K562 (cell line): Measurements from ENCODE around the gene ATP5MK. TPM values are rescaled to one million over a fixed set of nuclear protein-coding genes. Genes with fewer than 3 reads are reported as not detected.

ENCODE experiments used
- ATAC-seq: fragments of 200-7000 bp; cut with Tn5 transposase; 3 replicates; pipeline ENCODE4 v1.9.1; 2020; ENCODE audit warnings: moderate library complexity
- BruUV-seq: library from RNA; stranded (reverse); fragments of 400-500 nt; replicated peaks from 2 replicates; lab custom pipeline; 2021; lab: Mats Ljungman, UMichigan
- CTCF ChIA-PET: fragments of 300-600 bp; formaldehyde crosslinking; extraction: SDS; loops from one replicate; lab custom pipeline; 2021; ENCODE audit warnings: low intra/inter-chr PET ratio; lab: Yijun Ruan, JAX
- POLR2A ChIA-PET: fragments of 300-600, 350-650 bp; sonication (Branson Sonifier 250); formaldehyde crosslinking; extraction: SDS; loops from one replicate; lab custom pipeline; 2021; ENCODE audit warnings: antibody characterized with exemption, inconsistent platforms; lab: Yijun Ruan, JAX
- DNase-seq, 4 experiments: peaks; one replicate each; pipeline versions ENCODE4 v3.0.0 to v3.0.0-alpha.2; 2011 to 2018; ENCODE audit warnings: low spot score in 3 of 4, mixed read lengths in 3 of 4; ENCODE audit errors: extremely low read depth in 1 of 4
- FAIRE-seq: peaks from 2 replicates; lab custom pipeline; 2011; peaks lifted over from hg19 to GRCh38; lab: Jason Lieb, UNC
- H2AFZ ChIP-seq: 2 replicates; pipeline ENCODE4 v1.6.0; 2011; ENCODE audit warnings: low read depth, low read length, control low read depth, inconsistent platforms
- H3K27ac ChIP-seq: fragments of 200-600 bp; 3 replicates; pipeline ENCODE4 v1.8.0; 2011; ENCODE audit warnings: low read depth, mild to moderate bottlenecking, control low read depth, inconsistent platforms, low read length, moderate library complexity, mixed read lengths; ENCODE audit errors: extremely low read depth
- H3K27me3 ChIP-seq, 2 experiments: fragments of 300-600 bp in 1 of 2; 2 replicates in 1 of 2; 3 replicates in 1 of 2; pipeline versions ENCODE4 v1.6.0 to v1.8.0; 2011; ENCODE audit warnings: inconsistent platforms in 2 of 2, low read length in 2 of 2, mild to moderate bottlenecking in 1 of 2, mixed read lengths in 1 of 2, moderate library complexity in 1 of 2; ENCODE audit not compliant: control insufficient read depth in 2 of 2, insufficient read depth in 2 of 2
- H3K36me3 ChIP-seq: fragments of 300-600 bp; 3 replicates; pipeline ENCODE4 v1.8.0; 2011; ENCODE audit warnings: mild to moderate bottlenecking, low read length, inconsistent platforms; ENCODE audit not compliant: control insufficient read depth, insufficient read depth
- H3K4me1 ChIP-seq, 2 experiments: fragments of 200-600 bp in 1 of 2; replicated peaks in 1 of 2; 2 replicates in 1 of 2; 3 replicates in 1 of 2; pipeline versions ENCODE4 v1.5.1 to v1.8.0; 2011; ENCODE audit warnings: inconsistent platforms in 2 of 2, low read length in 2 of 2, mild to moderate bottlenecking in 1 of 2, mixed read lengths in 1 of 2, moderate library complexity in 1 of 2; ENCODE audit not compliant: control insufficient read depth in 2 of 2, insufficient read depth in 2 of 2
- H3K4me2 ChIP-seq: 2 replicates; pipeline ENCODE4 v1.6.1; 2011; ENCODE audit warnings: low read length, control low read depth, inconsistent platforms, mixed read lengths; ENCODE audit not compliant: insufficient read depth
- H3K4me3 ChIP-seq: fragments of 200-600 bp; sonication (generic), shearing (Covaris generic); 2 replicates; pipeline ENCODE4 v1.5.1; 2016; ENCODE audit warnings: control low read depth, inconsistent platforms
- H3K79me2 ChIP-seq: fragments of 200-600 bp; 3 replicates; pipeline ENCODE4 v1.8.0; 2011; ENCODE audit warnings: low read length, inconsistent platforms; ENCODE audit not compliant: control insufficient read depth, insufficient read depth
- H3K9ac ChIP-seq, 2 experiments: 2 replicates each; pipeline versions ENCODE4 v1.6.0 to v1.6.1; 2011; ENCODE audit warnings: low read depth in 2 of 2, low read length in 2 of 2, control low read depth in 1 of 2, inconsistent platforms in 1 of 2, mild to moderate bottlenecking in 1 of 2, mixed read lengths in 1 of 2; ENCODE audit not compliant: insufficient read depth in 1 of 2
- H3K9me1 ChIP-seq: one replicate; pipeline ENCODE4 v1.6.0; 2011; ENCODE audit warnings: inconsistent platforms, mild to moderate bottlenecking, low read length, moderate library complexity; ENCODE audit not compliant: control insufficient read depth, insufficient read depth
- H3K9me3 ChIP-seq: replicated peaks from 2 replicates; pipeline ENCODE4 v1.5.1; 2011; ENCODE audit warnings: low read depth, low read length, inconsistent platforms; ENCODE audit not compliant: control insufficient read depth, insufficient read depth
- H4K20me1 ChIP-seq: replicated peaks from 2 replicates; pipeline ENCODE4 v1.6.1; 2011; ENCODE audit warnings: low read length, inconsistent platforms, mixed read lengths; ENCODE audit not compliant: control insufficient read depth, insufficient read depth
- ETS2 ChIP-seq: IDR thresholded peaks from 2 replicates; pipeline ENCODE4 v1.6.1; 2016; ENCODE audit warnings: borderline replicate concordance, missing genetic modification characterization, mild to moderate bottlenecking, moderate library complexity, missing compliant biosample characterization; ENCODE audit not compliant: poor library complexity, severe bottlenecking
- HDAC6 ChIP-seq: IDR thresholded peaks from 2 replicates; pipeline ENCODE4 v1.6.1; 2012; ENCODE audit warnings: low read depth, mild to moderate bottlenecking, control low read depth, inconsistent platforms, low read length, moderate library complexity
- PTBP1 ChIP-seq: fragments of 200-400 bp; formaldehyde crosslinking; IDR thresholded peaks from 2 replicates; pipeline ENCODE4 v1.6.1; 2017; ENCODE audit warnings: low read depth, low read length
- SAFB2 ChIP-seq: fragments of 200-400 bp; formaldehyde crosslinking; IDR thresholded peaks from 2 replicates; pipeline ENCODE4 v1.6.1; 2018; ENCODE audit warnings: borderline replicate concordance, low read length, low read depth, moderate library complexity; ENCODE audit not compliant: severe bottlenecking
- XRCC3 ChIP-seq: fragments of 450-650 bp; IDR thresholded peaks from 2 replicates; pipeline ENCODE4 v1.6.1; 2017; ENCODE audit warnings: mild to moderate bottlenecking, moderate library complexity
- WGBS: fragments of 100-300 bp; shearing (Covaris generic); methylation state at CpG from one replicate; pipeline ENCODE4 v1.1.6; 2016; ENCODE audit warnings: low coverage, mixed read lengths; ENCODE audit not compliant: insufficient coverage; ENCODE audit errors: missing lambda C conversion rate; 5-methylcytosine and 5-hydroxymethylcytosine counted together
- in situ Hi-C: fragments of 300-500 bp; cut with MboI; formaldehyde crosslinking; loops from 4 replicates; pipeline ENCODE4 v1.15.0; 2018; ENCODE audit warnings: inconsistent platforms, mixed read lengths
- intact Hi-C: fragments of 100-400 bp; cut with micrococcal nuclease; formaldehyde crosslinking; loops from 2 replicates; pipeline ENCODE4 v1.14.2; 2022
- polyA plus RNA-seq, 8 experiments: library from polyadenylated mRNA; depleted of rRNA in 4 of 8; stranded (reverse) in 5 of 8; unstranded in 3 of 8; fragments of >200 nt; fragmentation: Nextera tagmentation in 2 of 8; fragmentation: Illumina TruSeq in 1 of 8; extraction: Ambion mirVana in 2 of 8; extraction: Trizol in 1 of 8; gene quantifications; 2 replicates each; pipeline versions ENCODE4 v1.2.1 to v1.2.3, GENCODE V29; 2011 to 2014; ENCODE audit warnings: inconsistent platforms in 1 of 8, missing spikeins in 1 of 8
- total RNA-seq, 7 experiments: library from RNA; depleted of rRNA in 6 of 7; stranded (reverse); fragments of >200 nt in 6 of 7; fragmentation: Illumina TruSeq in 2 of 7; extraction: Trizol in 2 of 7; gene quantifications; 2 replicates each; pipeline versions ENCODE4 v1.2.1 to v1.2.3, GENCODE V29; 2011 to 2021; ENCODE audit warnings: low replicate concordance in 1 of 7
- TF ChIP-seq, protein P1 (sequence below): sonication (generic); formaldehyde crosslinking; IDR thresholded peaks from 2 replicates; pipeline ENCODE4 v1.8.1; 2022; ENCODE audit warnings: missing genetic modification reagents

Gene ATP5MK
- total and polyA plus RNA-seq, 9 of the 15 experiments (the other 6 are each of a cell fraction or from before 2014, with no cell fraction given): 182 to 1,810 (median 741) TPM

DNA sequence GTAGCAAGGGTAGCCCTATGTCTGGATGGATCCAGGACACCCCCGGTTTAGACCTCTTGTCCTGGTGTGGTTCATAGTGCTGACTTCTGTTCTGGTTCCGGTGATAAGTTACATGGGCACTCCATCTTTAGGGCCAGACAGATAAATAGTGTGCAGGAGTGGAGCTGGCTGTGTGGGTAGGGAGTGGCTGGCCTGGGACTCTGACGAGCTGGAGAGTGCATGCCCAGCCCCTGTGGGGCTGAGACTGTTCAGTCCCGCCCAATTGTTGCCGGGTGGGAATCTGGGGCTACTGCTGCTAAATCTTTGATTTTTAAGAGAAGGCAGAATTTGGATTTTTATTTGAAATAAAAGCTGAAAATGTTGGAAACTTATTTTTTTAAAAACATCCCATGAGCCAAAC, 27.5 kb upstream of the ATP5MK start:
- ChIA-PET POLR2A (interaction anchor here (0.9 to 1.5 kb wide), 2 partner anchors 10 to 27 kb away, joined by 4 to 6 read pairs; partner anchors contain the start of genes ATP5MK and PDCD11), CTCF (no interaction called here)
- no CpG with 5 or more reads among the region's 5 CpGs for WGBS
- Histone ChIP-seq H3K36me3 (peaks cover 91% of the 10 kb centered on the region), H3K79me2 (no peaks in the 10 kb centered on the region; the same call in 2 of the 3 replicates), H3K27ac (no peak overlapping the region), H3K9me1 (no peaks in the 10 kb centered on the region), H4K20me1 (no peaks in the 10 kb centered on the region), H3K4me3 (no peak overlapping the region), H3K9ac (no peak overlapping the region), H2AFZ (no peak overlapping the region), H3K4me2 (no peak overlapping the region), H3K27me3 (no peaks in the 10 kb centered on the region), H3K9me3 (no peaks in the 10 kb centered on the region), H3K4me1 (no peaks in the 10 kb centered on the region)
- no TSS peak for BruUV-seq
- FAIRE-seq (no peak), DNase-seq (no peak), ATAC-seq (no peak)
- in situ Hi-C loops: no loop called here
- intact Hi-C loops: no loop called here
- TF ChIP-seq PTBP1: no peak
- TF ChIP-seq ETS2 (tag): no peak

DNA sequence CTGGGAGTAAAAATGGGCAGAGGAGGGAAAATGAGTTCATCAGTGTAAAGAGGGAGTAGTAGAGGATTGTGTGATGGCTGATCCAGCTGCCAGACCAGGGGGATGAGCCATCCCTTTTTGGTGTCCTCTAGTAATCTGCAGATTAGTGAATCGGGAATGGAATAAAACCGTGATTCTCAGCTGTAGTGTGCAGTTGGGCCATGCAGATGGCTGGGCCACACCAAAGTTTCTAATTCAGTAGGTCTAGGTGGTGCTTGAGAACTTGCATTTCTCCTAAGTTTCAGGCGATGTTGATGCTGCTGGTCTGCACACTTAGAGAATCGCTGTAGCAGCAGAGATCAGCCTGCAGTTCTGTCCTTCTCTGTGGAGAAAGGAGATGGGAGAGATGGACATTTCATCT, 22.8 kb upstream of the ATP5MK start:
- no peaks in the 10 kb centered on the region; the same call in 2 of the 3 replicates for H3K79me2 ChIP-seq
- no peaks in the 10 kb centered on the region for H3K9me3 ChIP-seq
- H2AFZ ChIP-seq: no peak overlapping the region
- no peaks in the 10 kb centered on the region for H3K27me3 ChIP-seq
- H3K9me1 ChIP-seq: no peaks in the 10 kb centered on the region
- no TSS peak for BruUV-seq
- no peak overlapping the region for H3K4me2 ChIP-seq
- DNase-seq (no peak), ATAC-seq (no peak), FAIRE-seq (no peak)
- no peak overlapping the region for H3K27ac ChIP-seq
- intact Hi-C loops: loop anchor here (10.0 kb wide), 1 partner anchor 146 kb away; no protein-coding TSS in a partner anchor
- no peaks in the 10 kb centered on the region for H3K4me1 ChIP-seq
- no peaks in the 10 kb centered on the region for H4K20me1 ChIP-seq
- 96% methylated on average over 3 of the region's 4 CpGs for WGBS
- CTCF ChIA-PET: interaction anchor here (0.6 to 3.1 kb wide), 2 partner anchors 67 to 97 kb away, joined by 3 to 26 read pairs; no protein-coding TSS in a partner anchor
- peaks cover 95% of the 10 kb centered on the region for H3K36me3 ChIP-seq
- POLR2A ChIA-PET: interaction anchor here (0.8 kb wide), 1 partner anchor 741 kb away, joined by 3 read pairs; no protein-coding TSS in a partner anchor
- in situ Hi-C loops: no loop called here
- H3K9ac ChIP-seq: no peak overlapping the region
- no peak overlapping the region for H3K4me3 ChIP-seq
- TF ChIP-seq XRCC3 (no peak), HDAC6 (no peak), SAFB2 (no peak)
- TF ChIP-seq, protein P1, sequence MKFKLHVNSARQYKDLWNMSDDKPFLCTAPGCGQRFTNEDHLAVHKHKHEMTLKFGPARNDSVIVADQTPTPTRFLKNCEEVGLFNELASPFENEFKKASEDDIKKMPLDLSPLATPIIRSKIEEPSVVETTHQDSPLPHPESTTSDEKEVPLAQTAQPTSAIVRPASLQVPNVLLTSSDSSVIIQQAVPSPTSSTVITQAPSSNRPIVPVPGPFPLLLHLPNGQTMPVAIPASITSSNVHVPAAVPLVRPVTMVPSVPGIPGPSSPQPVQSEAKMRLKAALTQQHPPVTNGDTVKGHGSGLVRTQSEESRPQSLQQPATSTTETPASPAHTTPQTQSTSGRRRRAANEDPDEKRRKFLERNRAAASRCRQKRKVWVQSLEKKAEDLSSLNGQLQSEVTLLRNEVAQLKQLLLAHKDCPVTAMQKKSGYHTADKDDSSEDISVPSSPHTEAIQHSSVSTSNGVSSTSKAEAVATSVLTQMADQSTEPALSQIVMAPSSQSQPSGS (CRISPR knock-in tag): no peak
